HepG2 (cell line): ENCODE results near the gene ZNF888. TPM values are rescaled to one million over a fixed set of nuclear protein-coding genes. Genes with fewer than 3 reads are reported as not detected.
A peak's percentile ranks its signal among the peaks of the same experiment; 100 is the strongest.

Source experiments
- HDAC1 ChIP-seq: sonication (generic); formaldehyde crosslinking; IDR thresholded peaks from 2 replicates; pipeline ENCODE4 v1.5.1; 2020; ENCODE audit warnings: mild to moderate bottlenecking, missing genetic modification reagents
- HNRNPL ChIP-seq: fragments of 200-400 bp; formaldehyde crosslinking; IDR thresholded peaks from 2 replicates; pipeline ENCODE4 v1.6.1; 2017; ENCODE audit warnings: mild to moderate bottlenecking, low read depth, low read length
- IKZF5 ChIP-seq: IDR thresholded peaks from 2 replicates; pipeline ENCODE4 v1.6.1; 2018; ENCODE audit warnings: missing genetic modification reagents, mild to moderate bottlenecking, missing compliant biosample characterization
- JUND ChIP-seq: sonication (generic); formaldehyde crosslinking; IDR thresholded peaks from 2 replicates; pipeline ENCODE4 v1.8.0; 2022; ENCODE audit warnings: mild to moderate bottlenecking, missing genetic modification reagents
- MLXIP ChIP-seq: sonication (generic); formaldehyde crosslinking; IDR thresholded peaks from 2 replicates; pipeline ENCODE4 v1.9.0; 2021; ENCODE audit warnings: missing genetic modification reagents, borderline replicate concordance
- MXD4 ChIP-seq: IDR thresholded peaks from 2 replicates; pipeline ENCODE4 v1.6.1; 2016; ENCODE audit warnings: mild to moderate bottlenecking, missing biosample characterization, missing genetic modification reagents
- NONO ChIP-seq, 2 experiments: fragments of 450-650 bp in 1 of 2; sonication (generic) in 1 of 2; formaldehyde crosslinking in 1 of 2; IDR thresholded peaks in 1 of 2; conservative IDR thresholded peaks in 1 of 2; 2 replicates each; pipeline versions ENCODE4 v1.6.1 to v1.8.0; 2017 to 2022; ENCODE audit warnings: mild to moderate bottlenecking in 1 of 2, missing genetic modification reagents in 1 of 2, moderate library complexity in 1 of 2
- PAWR ChIP-seq: sonication (generic); formaldehyde crosslinking; IDR thresholded peaks from 2 replicates; pipeline ENCODE4 v1.4.0; 2020; ENCODE audit warnings: missing genetic modification reagents, mild to moderate bottlenecking, borderline replicate concordance
- PAX8 ChIP-seq: sonication (generic); formaldehyde crosslinking; IDR thresholded peaks from 2 replicates; pipeline ENCODE4 v1.8.0; 2022; ENCODE audit warnings: mild to moderate bottlenecking, missing genetic modification reagents, borderline replicate concordance
- SKI ChIP-seq: fragments of 450-650 bp; IDR thresholded peaks from one replicate; pipeline ENCODE4 v1.6.1; 2018; ENCODE audit warnings: mild to moderate bottlenecking; ENCODE audit not compliant: partially characterized antibody
- SMAD1 ChIP-seq: sonication (generic); formaldehyde crosslinking; IDR thresholded peaks from 2 replicates; pipeline ENCODE4 v1.4.0; 2020; ENCODE audit warnings: missing genetic modification reagents, low read depth, mild to moderate bottlenecking, borderline replicate concordance
- SSRP1 ChIP-seq: IDR thresholded peaks from 2 replicates; pipeline ENCODE4 v1.6.1; 2016; ENCODE audit warnings: control low read depth
- SUZ12 ChIP-seq: fragments of 150-350 bp; IDR thresholded peaks from 2 replicates; pipeline ENCODE4 v1.6.1; 2014; ENCODE audit warnings: low read depth, low read length
- TFDP2 ChIP-seq: sonication (generic); formaldehyde crosslinking; IDR thresholded peaks from 2 replicates; pipeline ENCODE4 v1.4.0; 2020; ENCODE audit warnings: missing genetic modification reagents
- ZBTB34 ChIP-seq: sonication (generic); formaldehyde crosslinking; IDR thresholded peaks from 2 replicates; pipeline ENCODE4 v1.8.0; 2022; ENCODE audit warnings: mild to moderate bottlenecking, missing genetic modification reagents
- ZNF337 ChIP-seq: sonication (generic); formaldehyde crosslinking; IDR thresholded peaks from 2 replicates; pipeline ENCODE4 v1.5.1; 2020; ENCODE audit warnings: missing genetic modification reagents, low read depth, mild to moderate bottlenecking, borderline replicate concordance
- ZNF557 ChIP-seq: sonication (generic); formaldehyde crosslinking; IDR thresholded peaks from 2 replicates; pipeline ENCODE4 v1.4.0; 2020; ENCODE audit warnings: missing genetic modification reagents
- ZNF598 ChIP-seq: sonication (generic); formaldehyde crosslinking; IDR thresholded peaks from 2 replicates; pipeline ENCODE4 v1.5.1; 2020; ENCODE audit warnings: mild to moderate bottlenecking, missing genetic modification reagents, borderline replicate concordance
- ZNF629 ChIP-seq: sonication (generic); formaldehyde crosslinking; conservative IDR thresholded peaks from 2 replicates; pipeline ENCODE4 v1.5.0; 2020; ENCODE audit warnings: missing genetic modification reagents
- ZNF660 ChIP-seq: sonication (generic); formaldehyde crosslinking; IDR thresholded peaks from 2 replicates; pipeline ENCODE4 v1.5.1; 2020; ENCODE audit warnings: mild to moderate bottlenecking, low read depth, missing genetic modification reagents, borderline replicate concordance
- ZNF768 ChIP-seq: sonication (generic); formaldehyde crosslinking; IDR thresholded peaks from 2 replicates; pipeline ENCODE4 v1.4.0; 2020; ENCODE audit warnings: missing genetic modification reagents
- ZNF772 ChIP-seq: sonication (generic); formaldehyde crosslinking; IDR thresholded peaks from 2 replicates; pipeline ENCODE4 v1.5.0; 2020; ENCODE audit warnings: mild to moderate bottlenecking, missing genetic modification reagents
- polyA plus RNA-seq, 8 experiments: library from polyadenylated mRNA; depleted of rRNA in 3 of 8; stranded (reverse) in 7 of 8; unstranded in 1 of 8; fragments of >200 nt; fragmentation: Illumina TruSeq in 4 of 8; extraction: Trizol in 4 of 8; gene quantifications; 2 replicates each; pipeline versions ENCODE4 v1.2.1 to v1.2.3, GENCODE V29; 2011 to 2016; ENCODE audit warnings: low read depth in 4 of 8, missing spikeins in 1 of 8, mixed read lengths in 1 of 8; ENCODE audit not compliant: insufficient read depth in 1 of 8
- total RNA-seq, 5 experiments: library from RNA; depleted of rRNA; stranded (reverse); fragments of >200 nt; fragmentation: Illumina TruSeq; extraction: Trizol; gene quantifications; 2 replicates each; pipeline ENCODE4 v1.2.3, GENCODE V29; 2016; ENCODE audit warnings: low read depth in 1 of 5

Gene ZNF888
- total and polyA plus RNA-seq, 2 of the 13 experiments (the other 11 are each of a cell fraction or from before 2014, with no cell fraction given) = 1.7 to 7.6 TPM

- peak; percentile 70 for TF ChIP-seq IKZF5 (CRISPR knock-in tag)
- TF ChIP-seq ZNF660 (CRISPR knock-in tag) = no peak
- no peak for TF ChIP-seq ZNF772 (CRISPR knock-in tag)
- no peak for TF ChIP-seq SKI
- TF ChIP-seq ZNF337 (CRISPR knock-in tag) = no peak
- no peak for TF ChIP-seq ZNF768
- TF ChIP-seq PAWR (CRISPR knock-in tag) = no peak
- TF ChIP-seq TFDP2 (CRISPR knock-in tag) = peak; percentile 46; the same call in 1 of the 2 replicates
- peak; percentile 78 for TF ChIP-seq MXD4 (CRISPR knock-in tag)
- TF ChIP-seq JUND (CRISPR knock-in tag) = no peak
- no peak for TF ChIP-seq NONO (IDR thresholded peaks at IDR 0.05)
- TF ChIP-seq NONO (CRISPR knock-in tag; conservative IDR thresholded peaks at IDR 0.05) = 0 out of 2 replicates have a peak, but pooled peaks have one; percentile 42
- 0 out of 2 replicates have a peak, but pooled peaks have one; percentile 7 for TF ChIP-seq ZNF598 (CRISPR knock-in tag)
- 0 out of 2 replicates have a peak, but pooled peaks have one; percentile 26 for TF ChIP-seq HNRNPL
- TF ChIP-seq MLXIP (CRISPR knock-in tag) = no peak
- TF ChIP-seq ZNF629 (CRISPR knock-in tag) = no peak
- TF ChIP-seq SUZ12 = no peak
- no peak for TF ChIP-seq SMAD1
- TF ChIP-seq ZBTB34 = 0 out of 2 replicates have a peak, but pooled peaks have one; percentile 39
- TF ChIP-seq PAX8 (CRISPR knock-in tag) = no peak
- no peak for TF ChIP-seq SSRP1 (CRISPR knock-in tag)
- 0 out of 2 replicates have a peak, but pooled peaks have one; percentile 49 for TF ChIP-seq ZNF557 (CRISPR knock-in tag)
- peak; percentile 54; the same call in 1 of the 2 replicates for TF ChIP-seq HDAC1 (CRISPR knock-in tag)
Measured at GRCh38 chr19:52962394-52963246, 39.4 kb upstream of the ZNF888 start, which contains the start of gene ZNF816 (continued).
